Measurements from ENCODE around the gene AP4S1. TPM values are rescaled to one million over a fixed set of nuclear protein-coding genes. Genes with fewer than 3 reads are reported as not detected.
A peak's percentile ranks its signal among the peaks of the same experiment; 100 is the strongest.

AP4S1 gene
- total RNA-seq, 1 donor from 2014 or later = 6.3 TPM

DNA sequence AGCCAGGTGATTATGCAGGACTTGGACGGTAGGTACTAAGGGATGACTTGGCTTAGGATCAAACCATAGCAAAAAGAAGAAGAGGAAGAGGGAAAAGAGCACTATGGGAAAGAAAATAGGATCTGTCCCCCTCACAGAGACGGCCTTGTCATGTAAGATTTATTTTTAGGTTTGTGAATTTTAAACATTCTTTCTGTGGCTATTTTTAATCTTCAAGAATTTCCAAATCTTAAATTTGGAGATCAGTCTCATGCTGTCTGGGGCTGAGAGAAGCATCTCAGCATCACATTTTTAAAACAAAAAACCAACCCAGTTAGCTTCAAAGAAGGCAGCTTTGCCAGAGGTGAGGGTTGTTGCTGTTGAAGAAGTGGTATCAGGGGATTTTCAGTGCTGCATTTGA is 53.3 kb downstream of the AP4S1 start:
- Mint-ChIP-seq H3K27ac (ENCODE audit: unreplicated experiment) (no peak overlapping the region), H3K27me3 (ENCODE audit: unreplicated experiment) (no peaks in the 10 kb centered on the region), H3K4me3 (ENCODE audit: unreplicated experiment) (no peak overlapping the region), H3K4me1 (ENCODE audit: unreplicated experiment) (peaks cover 16% of the 10 kb centered on the region), H3K9me3 (ENCODE audit: unreplicated experiment) (peaks cover 5% of the 10 kb centered on the region), H3K36me3 (ENCODE audit: unreplicated experiment) (peaks cover 6% of the 10 kb centered on the region)
- no peak for DNase-seq (ENCODE audit: extremely low spot score, unreplicated experiment)
- TF ChIP-seq, protein P1, sequence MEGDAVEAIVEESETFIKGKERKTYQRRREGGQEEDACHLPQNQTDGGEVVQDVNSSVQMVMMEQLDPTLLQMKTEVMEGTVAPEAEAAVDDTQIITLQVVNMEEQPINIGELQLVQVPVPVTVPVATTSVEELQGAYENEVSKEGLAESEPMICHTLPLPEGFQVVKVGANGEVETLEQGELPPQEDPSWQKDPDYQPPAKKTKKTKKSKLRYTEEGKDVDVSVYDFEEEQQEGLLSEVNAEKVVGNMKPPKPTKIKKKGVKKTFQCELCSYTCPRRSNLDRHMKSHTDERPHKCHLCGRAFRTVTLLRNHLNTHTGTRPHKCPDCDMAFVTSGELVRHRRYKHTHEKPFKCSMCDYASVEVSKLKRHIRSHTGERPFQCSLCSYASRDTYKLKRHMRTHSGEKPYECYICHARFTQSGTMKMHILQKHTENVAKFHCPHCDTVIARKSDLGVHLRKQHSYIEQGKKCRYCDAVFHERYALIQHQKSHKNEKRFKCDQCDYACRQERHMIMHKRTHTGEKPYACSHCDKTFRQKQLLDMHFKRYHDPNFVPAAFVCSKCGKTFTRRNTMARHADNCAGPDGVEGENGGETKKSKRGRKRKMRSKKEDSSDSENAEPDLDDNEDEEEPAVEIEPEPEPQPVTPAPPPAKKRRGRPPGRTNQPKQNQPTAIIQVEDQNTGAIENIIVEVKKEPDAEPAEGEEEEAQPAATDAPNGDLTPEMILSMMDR (IDR thresholded peaks at IDR 0.05) = no peak

DNA sequence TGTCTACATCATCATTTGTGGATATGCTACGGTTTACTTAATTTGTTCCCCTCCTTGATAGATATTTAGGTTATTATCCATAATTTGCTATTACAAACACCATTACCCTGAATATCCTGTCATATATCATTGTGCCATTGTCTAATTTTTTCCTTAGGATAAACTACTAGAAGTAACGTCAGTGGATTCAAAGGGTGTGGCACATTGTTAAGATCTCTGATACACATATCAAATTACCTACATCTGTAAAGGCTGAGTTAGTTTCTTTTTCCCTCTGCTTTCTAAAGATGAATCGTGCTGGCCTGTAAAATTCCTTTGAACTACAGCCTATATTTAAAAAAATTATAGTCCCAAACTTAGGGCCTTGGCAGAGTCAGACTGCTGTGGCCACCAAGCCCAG is 54.6 kb downstream of the AP4S1 start:
- DNase-seq (ENCODE audit: extremely low spot score, unreplicated experiment) = no peak
- H3K4me3 Mint-ChIP-seq (ENCODE audit: unreplicated experiment) = no peak overlapping the region
- TF ChIP-seq, protein P1 (IDR thresholded peaks at IDR 0.05) = no peak
- no peaks in the 10 kb centered on the region for H3K27me3 Mint-ChIP-seq (ENCODE audit: unreplicated experiment)
- peaks cover 4% of the 10 kb centered on the region for H3K36me3 Mint-ChIP-seq (ENCODE audit: unreplicated experiment)
- H3K27ac Mint-ChIP-seq (ENCODE audit: unreplicated experiment) = peak overlapping the region; percentile 69
- H3K4me1 Mint-ChIP-seq (ENCODE audit: unreplicated experiment) = peaks cover 16% of the 10 kb centered on the region
- peaks cover 4% of the 10 kb centered on the region for H3K9me3 Mint-ChIP-seq (ENCODE audit: unreplicated experiment)

GRCh38 chr14:31080484-31080883 is 55.0 kb downstream of the AP4S1 start:
- Mint-ChIP-seq H3K27me3 (ENCODE audit: unreplicated experiment) (no peaks in the 10 kb centered on the region), H3K27ac (ENCODE audit: unreplicated experiment) (peak overlapping the region; percentile 69), H3K4me3 (ENCODE audit: unreplicated experiment) (no peak overlapping the region), H3K36me3 (ENCODE audit: unreplicated experiment) (no peaks in the 10 kb centered on the region), H3K9me3 (ENCODE audit: unreplicated experiment) (no peaks in the 10 kb centered on the region), H3K4me1 (ENCODE audit: unreplicated experiment) (peaks cover 16% of the 10 kb centered on the region)
- TF ChIP-seq, protein P1 (IDR thresholded peaks at IDR 0.05) = no peak
- DNase-seq (ENCODE audit: extremely low spot score, unreplicated experiment) = no peak

DNA sequence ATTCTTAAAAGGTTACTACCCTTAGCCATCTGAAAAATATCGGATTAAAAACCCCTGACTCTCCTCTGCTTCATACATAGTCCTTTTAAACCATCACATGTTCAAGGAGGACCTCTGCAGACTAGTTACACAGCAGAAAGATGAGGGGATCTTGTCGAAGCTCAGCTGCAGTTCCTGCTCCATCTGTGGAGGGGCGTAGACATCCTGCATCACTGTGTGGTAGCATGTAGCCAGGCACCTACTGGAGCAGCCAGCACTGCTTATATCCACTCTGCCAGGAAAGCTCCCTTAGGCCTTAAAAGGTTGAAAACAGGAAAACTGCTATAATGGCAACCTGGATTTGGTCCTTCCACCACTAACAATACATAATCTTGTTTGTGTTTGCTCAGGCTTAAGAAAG is 58.3 kb downstream of the AP4S1 start:
- no peak for DNase-seq (ENCODE audit: extremely low spot score, unreplicated experiment)
- Mint-ChIP-seq H3K4me1 (ENCODE audit: unreplicated experiment) (peaks cover 13% of the 10 kb centered on the region), H3K36me3 (ENCODE audit: unreplicated experiment) (no peaks in the 10 kb centered on the region), H3K9me3 (ENCODE audit: unreplicated experiment) (no peaks in the 10 kb centered on the region), H3K27me3 (ENCODE audit: unreplicated experiment) (no peaks in the 10 kb centered on the region), H3K4me3 (ENCODE audit: unreplicated experiment) (no peak overlapping the region), H3K27ac (ENCODE audit: unreplicated experiment) (no peak overlapping the region)
- TF ChIP-seq, protein P1 (IDR thresholded peaks at IDR 0.05) = no peak

DNA sequence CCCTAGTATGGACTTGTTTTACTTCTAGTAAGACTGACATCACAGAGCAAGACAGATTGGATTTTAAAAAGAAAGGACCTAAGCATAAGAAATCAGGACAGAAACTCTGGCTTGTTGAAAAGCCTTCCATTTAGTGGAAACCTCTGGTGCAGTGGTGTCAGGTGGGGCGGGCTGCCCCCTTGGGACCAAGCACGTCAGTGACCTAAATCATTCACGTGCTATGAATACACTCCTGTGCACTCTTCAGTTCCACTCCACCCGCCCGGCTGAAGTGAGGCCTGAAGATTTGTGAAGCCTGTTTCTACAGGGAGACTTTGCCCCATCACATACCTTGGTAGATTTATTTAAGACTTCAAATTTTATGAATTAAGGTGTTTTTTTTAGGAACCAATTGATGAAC is 58.9 kb downstream of the AP4S1 start:
- Mint-ChIP-seq H3K4me1 (ENCODE audit: unreplicated experiment) (peaks cover 8% of the 10 kb centered on the region), H3K36me3 (ENCODE audit: unreplicated experiment) (no peaks in the 10 kb centered on the region), H3K27me3 (ENCODE audit: unreplicated experiment) (no peaks in the 10 kb centered on the region), H3K4me3 (ENCODE audit: unreplicated experiment) (no peak overlapping the region), H3K9me3 (ENCODE audit: unreplicated experiment) (no peaks in the 10 kb centered on the region), H3K27ac (ENCODE audit: unreplicated experiment) (no peak overlapping the region)
- TF ChIP-seq, protein P1 (IDR thresholded peaks at IDR 0.05) = no peak
- no peak for DNase-seq (ENCODE audit: extremely low spot score, unreplicated experiment)
